Kidney epithelial cell (primary cell): Measurements from ENCODE around the gene HES1. TPM values are rescaled to one million over a fixed set of nuclear protein-coding genes. Genes with fewer than 3 reads are reported as not detected.

Experiments used
- DNase-seq: peaks from one replicate; pipeline ENCODE4 v3.0.0-alpha.2; 2010; ENCODE audit warnings: low read depth
- H3K27me3 ChIP-seq: 2 replicates; pipeline ENCODE4 v1.6.0; 2011; ENCODE audit warnings: low read length; ENCODE audit not compliant: control insufficient read depth, insufficient read depth
- H3K36me3 ChIP-seq: 2 replicates; pipeline ENCODE4 v1.5.1; 2011; ENCODE audit warnings: low read length; ENCODE audit not compliant: control insufficient read depth, insufficient read depth
- H3K4me3 ChIP-seq: 2 replicates; pipeline ENCODE4 v1.5.1; 2011; ENCODE audit warnings: low read depth, mild to moderate bottlenecking, control low read depth, low read length
- total RNA-seq: library from RNA; depleted of rRNA; stranded (reverse); fragments of >200 nt; gene quantifications from 2 replicates; pipeline ENCODE4 v1.2.3, GENCODE V29; 2015
- TF ChIP-seq, protein P1 (sequence below): IDR thresholded peaks from 2 replicates; pipeline ENCODE4 v1.5.1; 2011; ENCODE audit warnings: mild to moderate bottlenecking, moderate library complexity, low read length, control low read depth, inconsistent platforms; ENCODE audit not compliant: insufficient read depth, poor library complexity, severe bottlenecking

HES1 gene
- total RNA-seq, 1 donor from 2014 or later: 50.7 TPM

DNA sequence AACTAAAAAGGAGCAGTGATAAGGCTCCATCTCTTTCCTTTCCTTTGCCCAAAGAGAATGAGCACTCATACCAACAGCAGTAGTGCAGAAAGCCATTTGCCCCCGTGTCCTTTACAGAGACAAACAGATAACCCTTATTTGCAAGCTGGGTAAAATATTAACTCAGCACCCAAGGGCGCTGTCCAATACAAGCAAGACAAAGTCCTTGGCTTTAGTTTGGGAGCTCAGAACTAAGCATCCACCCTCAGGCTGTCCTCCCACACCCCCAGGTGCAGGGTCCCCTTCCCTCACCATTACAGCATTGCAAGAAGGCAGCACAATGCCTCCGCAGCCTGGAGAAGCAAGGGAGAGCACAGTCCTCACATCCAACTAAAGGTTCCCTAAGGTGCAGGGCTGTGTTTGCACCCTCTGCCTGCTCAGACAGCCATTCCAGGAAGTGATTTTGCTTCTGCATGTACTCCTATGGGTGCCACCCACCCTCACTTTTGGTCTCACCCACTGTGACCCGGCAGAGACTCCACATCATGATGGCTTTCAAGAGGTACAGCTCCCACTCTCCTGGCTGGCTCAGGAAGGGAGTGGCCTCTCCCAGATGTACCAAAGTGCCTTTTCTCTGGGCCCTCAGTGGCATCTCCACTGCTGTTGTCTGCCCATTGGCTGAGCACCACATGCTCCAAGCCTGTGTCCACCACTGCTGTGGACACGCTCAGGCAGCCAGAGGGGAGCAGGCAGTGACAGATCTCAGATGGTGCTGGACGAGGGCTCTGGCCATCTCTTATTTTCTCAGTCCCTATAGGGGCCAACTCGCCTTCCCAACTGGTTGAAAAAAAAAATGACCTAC, 34.1 kb upstream of the HES1 start:
- Histone ChIP-seq H3K4me3 (no peak overlapping the region), H3K36me3 (no peaks in the 10 kb centered on the region), H3K27me3 (no peaks in the 10 kb centered on the region)
- TF ChIP-seq, protein P1, sequence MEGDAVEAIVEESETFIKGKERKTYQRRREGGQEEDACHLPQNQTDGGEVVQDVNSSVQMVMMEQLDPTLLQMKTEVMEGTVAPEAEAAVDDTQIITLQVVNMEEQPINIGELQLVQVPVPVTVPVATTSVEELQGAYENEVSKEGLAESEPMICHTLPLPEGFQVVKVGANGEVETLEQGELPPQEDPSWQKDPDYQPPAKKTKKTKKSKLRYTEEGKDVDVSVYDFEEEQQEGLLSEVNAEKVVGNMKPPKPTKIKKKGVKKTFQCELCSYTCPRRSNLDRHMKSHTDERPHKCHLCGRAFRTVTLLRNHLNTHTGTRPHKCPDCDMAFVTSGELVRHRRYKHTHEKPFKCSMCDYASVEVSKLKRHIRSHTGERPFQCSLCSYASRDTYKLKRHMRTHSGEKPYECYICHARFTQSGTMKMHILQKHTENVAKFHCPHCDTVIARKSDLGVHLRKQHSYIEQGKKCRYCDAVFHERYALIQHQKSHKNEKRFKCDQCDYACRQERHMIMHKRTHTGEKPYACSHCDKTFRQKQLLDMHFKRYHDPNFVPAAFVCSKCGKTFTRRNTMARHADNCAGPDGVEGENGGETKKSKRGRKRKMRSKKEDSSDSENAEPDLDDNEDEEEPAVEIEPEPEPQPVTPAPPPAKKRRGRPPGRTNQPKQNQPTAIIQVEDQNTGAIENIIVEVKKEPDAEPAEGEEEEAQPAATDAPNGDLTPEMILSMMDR: no peak
- DNase-seq: no peak

- no peaks in the 10 kb centered on the region for H3K36me3 ChIP-seq
- TF ChIP-seq, protein P1: no peak
- no peak for DNase-seq
- H3K4me3 ChIP-seq: no peak overlapping the region
- no peaks in the 10 kb centered on the region for H3K27me3 ChIP-seq
Measured at GRCh38 chr3:194102436-194102835, 33.5 kb upstream of the HES1 start.

DNA sequence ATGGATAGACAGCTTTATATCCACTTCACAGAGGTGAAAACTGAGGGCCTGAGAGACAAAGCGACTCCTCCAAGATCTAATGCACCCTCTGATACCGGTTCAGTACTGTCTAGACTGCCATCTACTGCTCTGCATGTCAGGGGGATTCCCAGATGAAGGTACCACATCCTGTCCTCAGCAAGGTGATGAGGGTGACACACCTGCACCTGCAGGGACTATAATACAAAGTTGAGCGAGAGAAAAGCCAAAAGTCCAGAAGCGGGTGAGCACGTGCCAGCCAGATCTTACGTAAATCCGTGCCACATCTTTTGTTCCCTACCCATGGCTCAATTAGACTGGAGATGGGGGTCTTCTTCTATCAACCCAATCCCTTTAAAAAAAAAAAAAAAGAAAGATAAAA, 32.4 kb upstream of the HES1 start:
- TF ChIP-seq, protein P1: no peak
- no peak for DNase-seq
- no peaks in the 10 kb centered on the region for H3K27me3 ChIP-seq

DNA sequence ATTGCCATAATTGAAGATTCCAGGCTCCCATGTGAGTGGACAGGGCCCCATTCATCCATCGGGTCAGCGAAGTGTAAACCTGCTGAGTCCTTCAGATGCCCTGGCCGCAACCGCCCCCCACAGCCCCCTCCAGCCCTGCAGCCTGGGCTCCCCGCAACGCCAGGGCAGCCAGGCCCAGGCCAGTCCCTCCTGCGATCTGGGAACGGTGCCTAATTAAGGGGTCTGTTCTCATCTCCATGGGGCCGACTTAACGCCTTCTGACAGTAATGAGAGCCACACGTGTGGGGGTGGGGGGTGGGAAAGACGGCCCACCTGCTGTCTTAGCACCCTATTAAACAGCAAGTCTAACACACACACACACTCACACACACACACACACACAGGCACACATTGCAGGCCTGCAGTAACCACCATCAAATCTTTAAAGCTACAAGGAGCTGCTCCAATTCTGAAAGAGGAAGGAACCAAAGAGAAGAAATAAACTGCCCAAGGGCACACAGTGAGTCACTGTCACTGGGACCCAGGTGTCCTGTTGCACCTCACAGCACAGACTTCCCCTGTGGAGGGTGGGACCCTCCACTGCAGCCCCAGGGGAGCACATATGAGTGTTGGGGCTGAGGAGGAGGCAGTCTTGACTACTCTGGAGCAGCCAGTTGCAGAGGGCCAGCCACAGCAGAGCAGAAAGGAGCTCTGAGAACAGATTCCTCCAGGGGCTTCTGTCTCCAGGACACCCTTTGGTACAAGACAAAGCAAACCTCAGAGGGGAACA, 31.8 kb upstream of the HES1 start:
- no peaks in the 10 kb centered on the region for H3K27me3 ChIP-seq
- DNase-seq: no peak
- TF ChIP-seq, protein P1: no peak

More for the DNA sequence above, 32.4 kb upstream of the HES1 start:
- no peak overlapping the region for H3K4me3 ChIP-seq
- H3K36me3 ChIP-seq: no peaks in the 10 kb centered on the region

GRCh38 chr3:194105292-194105691, 30.7 kb upstream of the HES1 start:
- TF ChIP-seq, protein P1: no peak
- Histone ChIP-seq H3K36me3 (no peaks in the 10 kb centered on the region), H3K27me3 (no peaks in the 10 kb centered on the region), H3K4me3 (no peak overlapping the region)
- DNase-seq: no peak

More for the DNA sequence above, 31.8 kb upstream of the HES1 start:
- no peak overlapping the region for H3K4me3 ChIP-seq
- no peaks in the 10 kb centered on the region for H3K36me3 ChIP-seq

GRCh38 chr3:194107107-194107506, 28.8 kb upstream of the HES1 start:
- H3K27me3 ChIP-seq: no peaks in the 10 kb centered on the region
- TF ChIP-seq, protein P1: no peak

More at GRCh38 chr3:194107107-194107506, 28.8 kb upstream of the HES1 start:
- Histone ChIP-seq H3K36me3 (no peaks in the 10 kb centered on the region), H3K4me3 (no peak overlapping the region)
- no peak for DNase-seq
